Smooth muscle cell (in vitro differentiated cells): ENCODE data around the gene PEX10. TPM values are rescaled to one million over a fixed set of nuclear protein-coding genes. Genes with fewer than 3 reads are reported as not detected.

Experiments used
- DNase-seq: peaks from one replicate; lab custom pipeline; 2025; ENCODE audit not compliant: unreplicated experiment; lab: John Stamatoyannopoulos, UW
- H2AFZ ChIP-seq: fragments of 200-600 bp; sonication (generic); 2 replicates; pipeline ENCODE4 v1.6.0; 2016; ENCODE audit warnings: antibody characterized with exemption, low read depth, mild to moderate bottlenecking
- H3F3A ChIP-seq: fragments of 200-600 bp; sonication (generic); 2 replicates; pipeline ENCODE4 v1.6.0; 2017; ENCODE audit warnings: antibody characterized with exemption, low read depth
- H3K27ac ChIP-seq: fragments of 200-600 bp; sonication (generic); 2 replicates; pipeline ENCODE4 v1.5.1; 2016; ENCODE audit warnings: low read depth, mild to moderate bottlenecking
- H3K27me3 ChIP-seq: fragments of 200-600 bp; sonication (generic); 2 replicates; pipeline ENCODE4 v1.6.1; 2016; ENCODE audit warnings: low read depth, mild to moderate bottlenecking
- H3K36me3 ChIP-seq: fragments of 200-600 bp; sonication (generic); 2 replicates; pipeline ENCODE4 v1.5.1; 2016; ENCODE audit warnings: low read depth
- H3K4me1 ChIP-seq: fragments of 200-600 bp; sonication (generic); 2 replicates; pipeline ENCODE4 v1.5.1; 2016; ENCODE audit warnings: low read depth
- H3K4me2 ChIP-seq: fragments of 200-600 bp; sonication (generic); 2 replicates; pipeline ENCODE4 v1.6.0; 2016; ENCODE audit warnings: mild to moderate bottlenecking
- H3K4me3 ChIP-seq: fragments of 200-600 bp; sonication (generic); 2 replicates; pipeline ENCODE4 v1.5.1; 2016; ENCODE audit warnings: mild to moderate bottlenecking
- H3K79me2 ChIP-seq: fragments of 200-600 bp; sonication (generic); 2 replicates; pipeline ENCODE4 v1.6.0; 2016; ENCODE audit warnings: low read depth, mild to moderate bottlenecking
- H3K9ac ChIP-seq: fragments of 200-600 bp; sonication (generic); 2 replicates; pipeline ENCODE4 v1.6.0; 2016; ENCODE audit warnings: low read depth
- H3K9me3 ChIP-seq: fragments of 200-600 bp; sonication (generic); replicated peaks from 2 replicates; pipeline ENCODE4 v1.5.1; 2016; ENCODE audit warnings: low read depth
- H4K20me1 ChIP-seq: fragments of 200-600 bp; sonication (generic); 2 replicates; pipeline ENCODE4 v1.6.0; 2016; ENCODE audit warnings: low read depth
- WGBS: methylation state at CpG from one replicate; pipeline ENCODE4 v1.1.7; 2016; ENCODE audit warnings: low lambda C conversion rate; 5-methylcytosine and 5-hydroxymethylcytosine counted together
- polyA plus RNA-seq: library from polyadenylated mRNA; unstranded; fragments of >200 nt; fragmentation: Nextera tagmentation; extraction: Ambion mirVana; gene quantifications from 2 replicates; pipeline ENCODE4 v1.2.1, GENCODE V29; 2016
- total RNA-seq: library from RNA; depleted of rRNA; stranded (reverse); fragments of >200 nt; gene quantifications from 2 replicates; pipeline ENCODE4 v1.2.3, GENCODE V29; 2014
- TF ChIP-seq, protein P1 (sequence below): fragments of 200-600 bp; sonication (generic); IDR thresholded peaks from 2 replicates; pipeline ENCODE4 v1.5.1; 2017; ENCODE audit warnings: borderline replicate concordance, mild to moderate bottlenecking, antibody characterized with exemption; ENCODE audit not compliant: insufficient read depth, poor library complexity, severe bottlenecking

The PEX10 gene
- total and polyA plus RNA-seq, 2 experiments from 2014 or later, result 14.0 to 20.3 TPM

DNA sequence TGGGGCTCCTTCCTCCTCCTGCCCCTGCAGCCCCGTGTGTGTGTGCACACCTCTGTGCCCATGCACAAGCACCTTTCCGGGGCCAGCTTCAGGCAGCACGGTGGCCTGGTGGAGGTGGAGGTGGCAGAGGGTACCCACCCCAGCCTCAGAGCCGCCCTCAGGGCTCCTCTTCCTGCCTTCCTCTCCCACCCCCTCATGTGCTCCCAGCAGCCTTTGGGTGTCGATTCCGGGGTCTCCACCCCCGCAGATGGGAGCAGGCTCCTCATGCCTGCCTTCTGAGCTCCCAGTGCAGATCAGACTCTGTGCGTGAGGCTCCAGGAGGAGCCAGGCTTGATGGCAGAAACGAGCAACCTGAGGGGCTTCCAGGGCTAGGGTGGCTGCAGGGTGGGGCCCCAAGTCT is 34.5 kb upstream of the PEX10 start:
- H3K4me1 ChIP-seq, result peaks cover 33% of the 10 kb centered on the region
- 86% methylated on average over 9 of the region's 9 CpGs for WGBS

DNA sequence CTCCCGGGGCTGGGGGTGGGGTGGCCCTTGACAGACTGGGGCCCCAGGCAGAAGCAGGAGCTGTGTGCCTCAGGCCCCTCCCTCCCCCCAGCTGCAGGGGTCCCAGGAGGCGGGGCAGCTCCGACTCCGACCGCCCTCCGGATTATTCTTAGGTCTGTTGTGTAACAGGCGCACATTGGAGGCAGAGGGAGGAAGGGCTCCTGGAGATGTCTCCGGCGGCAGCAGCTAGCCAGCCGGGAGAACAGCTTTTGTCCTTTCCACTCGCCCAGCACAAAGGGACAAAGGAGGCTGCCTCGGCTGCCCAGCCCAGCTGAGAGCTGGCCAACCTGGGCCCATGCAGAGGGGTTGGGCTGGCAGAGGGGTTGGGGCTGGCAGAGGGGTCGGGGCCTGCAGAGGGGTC is 34.0 kb upstream of the PEX10 start:
- H3F3A ChIP-seq, result no peaks in the 10 kb centered on the region
- H3K79me2 ChIP-seq, result no peaks in the 10 kb centered on the region
- H3K27me3 ChIP-seq, result peaks cover 37% of the 10 kb centered on the region
- DNase-seq, result no peak
- H3K36me3 ChIP-seq, result no peaks in the 10 kb centered on the region
- WGBS, result 60% methylated on average over 13 of the region's 13 CpGs
- H2AFZ ChIP-seq, result no peak overlapping the region
- H3K4me3 ChIP-seq, result no peak overlapping the region
- no peak overlapping the region for H3K27ac ChIP-seq
- H3K4me1 ChIP-seq, result peaks cover 30% of the 10 kb centered on the region
- no peaks in the 10 kb centered on the region for H3K9me3 ChIP-seq
- TF ChIP-seq, protein P1, sequence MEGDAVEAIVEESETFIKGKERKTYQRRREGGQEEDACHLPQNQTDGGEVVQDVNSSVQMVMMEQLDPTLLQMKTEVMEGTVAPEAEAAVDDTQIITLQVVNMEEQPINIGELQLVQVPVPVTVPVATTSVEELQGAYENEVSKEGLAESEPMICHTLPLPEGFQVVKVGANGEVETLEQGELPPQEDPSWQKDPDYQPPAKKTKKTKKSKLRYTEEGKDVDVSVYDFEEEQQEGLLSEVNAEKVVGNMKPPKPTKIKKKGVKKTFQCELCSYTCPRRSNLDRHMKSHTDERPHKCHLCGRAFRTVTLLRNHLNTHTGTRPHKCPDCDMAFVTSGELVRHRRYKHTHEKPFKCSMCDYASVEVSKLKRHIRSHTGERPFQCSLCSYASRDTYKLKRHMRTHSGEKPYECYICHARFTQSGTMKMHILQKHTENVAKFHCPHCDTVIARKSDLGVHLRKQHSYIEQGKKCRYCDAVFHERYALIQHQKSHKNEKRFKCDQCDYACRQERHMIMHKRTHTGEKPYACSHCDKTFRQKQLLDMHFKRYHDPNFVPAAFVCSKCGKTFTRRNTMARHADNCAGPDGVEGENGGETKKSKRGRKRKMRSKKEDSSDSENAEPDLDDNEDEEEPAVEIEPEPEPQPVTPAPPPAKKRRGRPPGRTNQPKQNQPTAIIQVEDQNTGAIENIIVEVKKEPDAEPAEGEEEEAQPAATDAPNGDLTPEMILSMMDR, result no peak
- no peak overlapping the region for H3K4me2 ChIP-seq
- no peaks in the 10 kb centered on the region for H4K20me1 ChIP-seq
- H3K9ac ChIP-seq, result no peak overlapping the region

More for the DNA sequence above, 34.5 kb upstream of the PEX10 start:
- Histone ChIP-seq H3K4me2 (no peak overlapping the region), H3K27ac (no peak overlapping the region), H3K4me3 (no peak overlapping the region), H4K20me1 (no peaks in the 10 kb centered on the region), H3K79me2 (no peaks in the 10 kb centered on the region), H3F3A (no peaks in the 10 kb centered on the region), H3K36me3 (no peaks in the 10 kb centered on the region), H3K9me3 (no peaks in the 10 kb centered on the region), H3K9ac (no peak overlapping the region), H3K27me3 (peaks cover 32% of the 10 kb centered on the region), H2AFZ (no peak overlapping the region)
- DNase-seq, result no peak
- TF ChIP-seq, protein P1, result no peak

DNA sequence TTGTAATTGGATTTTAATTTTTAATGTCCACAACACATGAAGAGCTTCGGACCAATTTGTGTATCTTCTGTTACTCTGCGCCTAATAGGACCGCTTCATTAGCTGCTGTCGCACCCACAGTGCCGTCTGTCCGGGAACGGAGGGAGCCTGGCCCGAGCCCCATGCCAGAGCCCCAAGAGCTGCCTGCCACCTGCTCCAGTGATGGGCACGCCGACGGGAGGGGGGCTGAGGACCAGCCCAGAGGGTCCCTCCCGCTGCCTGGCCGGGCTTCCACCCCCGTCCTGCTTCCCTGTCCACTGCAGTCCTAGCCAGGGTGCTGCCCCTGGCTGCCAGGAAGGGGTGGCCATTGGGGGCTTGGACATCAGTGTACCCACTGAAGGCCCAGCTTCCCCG is 33.5 kb upstream of the PEX10 start:
- no peaks in the 10 kb centered on the region for H3K36me3 ChIP-seq
- H3K4me1 ChIP-seq, result peaks cover 29% of the 10 kb centered on the region
- no peaks in the 10 kb centered on the region for H3K79me2 ChIP-seq
- H2AFZ ChIP-seq, result no peak overlapping the region
- H3K9ac ChIP-seq, result no peak overlapping the region
- 92% methylated on average over 15 of the region's 15 CpGs for WGBS
- no peak for DNase-seq
- no peaks in the 10 kb centered on the region for H3K9me3 ChIP-seq
- H4K20me1 ChIP-seq, result no peaks in the 10 kb centered on the region
- TF ChIP-seq, protein P1, result no peak
- H3K4me3 ChIP-seq, result no peak overlapping the region
- H3K4me2 ChIP-seq, result no peak overlapping the region
- H3F3A ChIP-seq, result no peaks in the 10 kb centered on the region
- no peak overlapping the region for H3K27ac ChIP-seq
- H3K27me3 ChIP-seq, result peaks cover 39% of the 10 kb centered on the region

DNA sequence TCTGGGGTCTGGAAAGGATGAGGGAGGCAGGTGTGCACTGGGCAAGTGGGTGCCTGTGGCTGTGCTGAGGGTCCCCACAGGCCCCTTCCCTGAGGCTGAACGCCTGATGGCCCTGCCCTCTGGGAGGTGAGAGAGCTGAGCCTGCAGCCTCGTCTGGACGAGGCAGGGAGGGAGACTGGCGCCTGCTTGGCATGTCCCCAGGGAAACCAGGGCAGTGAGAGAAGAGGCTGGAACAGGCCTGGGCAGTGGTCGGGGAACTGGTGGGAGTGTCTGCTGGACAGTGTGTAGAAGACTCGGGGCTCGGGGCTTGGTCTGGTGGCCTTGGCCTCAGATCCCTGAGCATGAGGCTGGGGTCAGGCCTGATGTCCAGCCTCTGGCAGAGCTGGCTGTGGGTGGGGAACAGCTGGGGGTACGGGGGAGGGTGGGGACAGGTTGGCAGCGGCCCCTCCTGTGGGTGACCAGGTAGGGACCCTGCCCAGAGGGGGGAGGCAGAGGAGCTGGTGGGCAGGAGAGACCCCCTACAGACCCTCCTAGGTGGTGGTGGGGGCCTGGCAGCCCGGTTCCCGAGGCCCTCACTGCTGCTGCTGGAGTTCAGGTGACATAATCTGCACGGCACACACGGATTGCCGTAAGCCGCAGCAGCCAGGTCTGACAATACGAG is 32.9 kb upstream of the PEX10 start:
- no peaks in the 10 kb centered on the region for H3K9me3 ChIP-seq
- H3K4me3 ChIP-seq, result no peak overlapping the region
- H3K9ac ChIP-seq, result no peak overlapping the region
- H3F3A ChIP-seq, result no peaks in the 10 kb centered on the region
- H2AFZ ChIP-seq, result no peak overlapping the region
- H3K36me3 ChIP-seq, result no peaks in the 10 kb centered on the region
- H4K20me1 ChIP-seq, result no peaks in the 10 kb centered on the region
- TF ChIP-seq, protein P1, result no peak
- H3K27ac ChIP-seq, result no peak overlapping the region
- no peaks in the 10 kb centered on the region for H3K79me2 ChIP-seq
- 91% methylated on average over 14 of the region's 16 CpGs for WGBS
- no peak for DNase-seq
- H3K27me3 ChIP-seq, result peaks cover 39% of the 10 kb centered on the region
- H3K4me1 ChIP-seq, result peaks cover 29% of the 10 kb centered on the region
- H3K4me2 ChIP-seq, result no peak overlapping the region
